Astrocyte (in vitro differentiated cells and primary cell): ENCODE data around the gene APEX1. TPM values are rescaled to one million over a fixed set of nuclear protein-coding genes. Genes with fewer than 3 reads are reported as not detected.

ENCODE experiments used
- DNase-seq: peaks from one replicate; pipeline ENCODE4 v3.0.0-alpha.2; 2010; ENCODE audit warnings: low read depth
- FAIRE-seq: peaks from 2 replicates; lab custom pipeline; 2011; peaks lifted over from hg19 to GRCh38; lab: Jason Lieb, UNC
- H2AFZ ChIP-seq: 2 replicates; pipeline ENCODE4 v1.6.0; 2012; ENCODE audit warnings: low read depth, low read length, inconsistent platforms
- H3K27ac ChIP-seq: 2 replicates; pipeline ENCODE4 v1.5.1; 2011; ENCODE audit warnings: low read depth, low read length, inconsistent platforms
- H3K27me3 ChIP-seq: 2 replicates; pipeline ENCODE4 v1.6.0; 2011; ENCODE audit warnings: low read length, inconsistent platforms; ENCODE audit not compliant: insufficient read depth
- H3K36me3 ChIP-seq: 2 replicates; pipeline ENCODE4 v1.5.1; 2011; ENCODE audit warnings: low read length, inconsistent platforms; ENCODE audit not compliant: insufficient read depth
- H3K4me1 ChIP-seq: 2 replicates; pipeline ENCODE4 v1.5.1; 2011; ENCODE audit warnings: low read length, inconsistent platforms; ENCODE audit not compliant: insufficient read depth
- H3K4me2 ChIP-seq: 2 replicates; pipeline ENCODE4 v1.6.0; 2012; ENCODE audit warnings: low read length, inconsistent platforms
- H3K4me3 ChIP-seq: 2 replicates; pipeline ENCODE4 v1.5.1; 2011; ENCODE audit warnings: low read depth, mild to moderate bottlenecking, low read length, inconsistent platforms; ENCODE audit not compliant: insufficient read depth
- H3K79me2 ChIP-seq: 2 replicates; pipeline ENCODE4 v1.6.0; 2012; ENCODE audit warnings: mild to moderate bottlenecking, low read length, inconsistent platforms; ENCODE audit not compliant: insufficient read depth
- H3K9ac ChIP-seq: 2 replicates; pipeline ENCODE4 v1.6.0; 2012; ENCODE audit warnings: mild to moderate bottlenecking, low read length, inconsistent platforms
- H3K9me3 ChIP-seq: 2 replicates; pipeline ENCODE4 v1.5.1; 2012; ENCODE audit warnings: low read depth, mild to moderate bottlenecking, low read length, inconsistent platforms; ENCODE audit not compliant: insufficient read depth
- H4K20me1 ChIP-seq: 2 replicates; pipeline ENCODE4 v1.6.0; 2012; ENCODE audit warnings: low read length, inconsistent platforms; ENCODE audit not compliant: insufficient read depth
- H3K27ac Mint-ChIP-seq: one replicate; pipeline ENCODE4 v1.8.0; 2021; ENCODE audit warnings: mild to moderate bottlenecking, mixed read lengths; ENCODE audit not compliant: unreplicated experiment
- H3K27me3 Mint-ChIP-seq: one replicate; pipeline ENCODE4 v1.8.0; 2021; ENCODE audit warnings: low read depth, mixed read lengths; ENCODE audit not compliant: unreplicated experiment
- H3K36me3 Mint-ChIP-seq: one replicate; pipeline ENCODE4 v1.8.0; 2021; ENCODE audit warnings: low read depth, mixed read lengths; ENCODE audit not compliant: unreplicated experiment
- H3K4me1 Mint-ChIP-seq: one replicate; pipeline ENCODE4 v1.8.0; 2021; ENCODE audit warnings: low read depth, mixed read lengths; ENCODE audit not compliant: unreplicated experiment
- H3K4me3 Mint-ChIP-seq: one replicate; pipeline ENCODE4 v1.8.0; 2021; ENCODE audit warnings: mild to moderate bottlenecking, moderate library complexity, mixed read lengths; ENCODE audit not compliant: unreplicated experiment
- H3K9me3 Mint-ChIP-seq: one replicate; pipeline ENCODE4 v1.8.0; 2021; ENCODE audit warnings: mild to moderate bottlenecking, mixed read lengths; ENCODE audit not compliant: unreplicated experiment
- CTCF ChIP-seq: IDR thresholded peaks from 2 replicates; pipeline ENCODE4 v1.5.1; 2011; ENCODE audit warnings: low read depth, mild to moderate bottlenecking, inconsistent platforms, low read length, moderate library complexity; ENCODE audit not compliant: insufficient read depth
- EZH2 ChIP-seq: IDR thresholded peaks from 2 replicates; pipeline ENCODE4 v1.6.1; 2012; ENCODE audit warnings: mild to moderate bottlenecking, low read length, inconsistent platforms; ENCODE audit not compliant: insufficient read depth
- total RNA-seq: library from RNA; stranded (reverse); gene quantifications from 2 replicates; pipeline ENCODE4 v1.2.1, GENCODE V29; 2021

The APEX1 gene
- total RNA-seq, 1 donor from 2014 or later = 142 TPM

GRCh38 chr14:20456971-20457370 lies 1.9 kb downstream of the APEX1 start:
- DNase-seq (no peak), FAIRE-seq (no peak)
- Mint-ChIP-seq H3K4me1 (peaks cover 19% of the 10 kb centered on the region), H3K36me3 (peaks cover 6% of the 10 kb centered on the region), H3K4me3 (no peak overlapping the region), H3K9me3 (peaks cover 1% of the 10 kb centered on the region), H3K27ac (peak overlapping the region; percentile 42), H3K27me3 (no peaks in the 10 kb centered on the region)
- Histone ChIP-seq H3K79me2 (peaks cover 71% of the 10 kb centered on the region), H3K4me1 (peaks cover 15% of the 10 kb centered on the region), H3K9ac (peak overlapping the region; percentile 87), H3K27ac (no peak overlapping the region), H3K4me2 (peak overlapping the region; percentile 88), H3K4me3 (no peak overlapping the region), H3K9me3 (no peaks in the 10 kb centered on the region), H4K20me1 (peaks cover 31% of the 10 kb centered on the region), H3K36me3 (peaks cover 23% of the 10 kb centered on the region), H2AFZ (no peak overlapping the region), H3K27me3 (no peaks in the 10 kb centered on the region)
- no peak for TF ChIP-seq EZH2
- TF ChIP-seq CTCF = no peak

- DNase-seq (no peak), FAIRE-seq (no peak)
- H3K4me3 Mint-ChIP-seq = no peak overlapping the region
- no peaks in the 10 kb centered on the region for H3K27me3 Mint-ChIP-seq
- H3K36me3 Mint-ChIP-seq = peaks cover 4% of the 10 kb centered on the region
- H3K4me1 ChIP-seq = peaks cover 17% of the 10 kb centered on the region
- H3K4me2 ChIP-seq = no peak overlapping the region
- no peak overlapping the region for H3K4me3 ChIP-seq
- peaks cover 1% of the 10 kb centered on the region for H3K9me3 Mint-ChIP-seq
- H4K20me1 ChIP-seq = peaks cover 31% of the 10 kb centered on the region
- H3K27ac Mint-ChIP-seq = no peak overlapping the region
- H3K27ac ChIP-seq = no peak overlapping the region
- no peak overlapping the region for H2AFZ ChIP-seq
- no peak overlapping the region for H3K9ac ChIP-seq
- H3K4me1 Mint-ChIP-seq = peaks cover 19% of the 10 kb centered on the region
- peaks cover 19% of the 10 kb centered on the region for H3K36me3 ChIP-seq
- H3K9me3 ChIP-seq = no peaks in the 10 kb centered on the region
- H3K27me3 ChIP-seq = no peaks in the 10 kb centered on the region
- H3K79me2 ChIP-seq = peaks cover 66% of the 10 kb centered on the region
- TF ChIP-seq EZH2 (no peak), CTCF (no peak)
Observed at GRCh38 chr14:20458031-20458789, 3.2 kb downstream of the APEX1 start.
